Suprapubic skin (tissue), 4 donors: Measurements from ENCODE around the gene GRIA3. TPM values are rescaled to one million over a fixed set of nuclear protein-coding genes. Genes with fewer than 3 reads are reported as not detected.
"Not testable (repeated sequence)": the region's sequence is repeated elsewhere in the genome, so short reads cannot be mapped to it uniquely, and the experiment has no call there.

ENCODE experiments used
- DNase-seq, 2 donors: peaks; one replicate each; pipeline ENCODE4 v3.0.0-alpha.2; 2019; ENCODE audit warnings: low spot score in 2 of 2
- H3K27ac ChIP-seq: fragments of 200-600 bp; sonication (generic); one replicate; pipeline ENCODE4 v1.5.1; 2019
- H3K27me3 ChIP-seq: fragments of 200-600 bp; sonication (generic); one replicate; pipeline ENCODE4 v1.5.1; 2019
- H3K36me3 ChIP-seq: fragments of 200-600 bp; sonication (generic); one replicate; pipeline ENCODE4 v1.5.1; 2019
- H3K4me1 ChIP-seq: fragments of 200-600 bp; sonication (generic); one replicate; pipeline ENCODE4 v1.5.1; 2019
- H3K4me3 ChIP-seq: fragments of 200-600 bp; sonication (generic); one replicate; pipeline ENCODE4 v1.5.1; 2019; ENCODE audit warnings: mild to moderate bottlenecking
- H3K9me3 ChIP-seq: fragments of 200-600 bp; sonication (generic); one replicate; pipeline ENCODE4 v1.5.1; 2019
- CTCF ChIP-seq, 2 donors: fragments of 200-600 bp in 1 of 2; fragments of 450-650 bp in 1 of 2; sonication (generic) in 1 of 2; IDR thresholded peaks; one replicate each; pipeline ENCODE4 v1.5.1; 2016 to 2019; ENCODE audit warnings: antibody characterized with exemption in 2 of 2, mild to moderate bottlenecking in 1 of 2, moderate library complexity in 1 of 2
- EP300 ChIP-seq: sonication (generic); formaldehyde crosslinking; IDR thresholded peaks from one replicate; pipeline ENCODE4 v1.6.1; 2017; ENCODE audit warnings: antibody characterized with exemption
- POLR2A ChIP-seq, 2 donors: fragments of 450-650 bp; IDR thresholded peaks; one replicate each; pipeline ENCODE4 v1.6.1; 2017; ENCODE audit warnings: antibody characterized with exemption in 2 of 2, mild to moderate bottlenecking in 2 of 2, moderate library complexity in 2 of 2
- POLR2AphosphoS5 ChIP-seq, 3 donors: sonication (generic); formaldehyde crosslinking; IDR thresholded peaks; one replicate each; pipeline ENCODE4 v1.6.1; 2017; ENCODE audit warnings: antibody characterized with exemption in 3 of 3
- WGBS: methylation state at CpG from one replicate; pipeline ENCODE4 v1.1.5; 2018; 5-methylcytosine and 5-hydroxymethylcytosine counted together
- total RNA-seq, 4 donors: library from RNA; depleted of rRNA; stranded (reverse); fragments of >200 nt; gene quantifications; one replicate each; pipeline ENCODE4 v1.1.0, GENCODE V29; 2016

GRIA3 gene
- total RNA-seq, 4 donors from 2014 or later: 0.19 to 0.38 (median 0.29) TPM; not detected in 1

- WGBS: 76% methylated on average over 5 of the region's 5 CpGs
- H3K36me3 ChIP-seq: no peaks in the 10 kb centered on the region
Observed at GRCh38 chrX:123282241-123282640, 98.2 kb downstream of the GRIA3 start.

GRCh38 chrX:123283407-123283806 lies 99.3 kb downstream of the GRIA3 start:
- 60% methylated on average over 6 of the region's 6 CpGs for whole genome bisulfite sequencing
- not testable (repeated sequence) for H3K9me3 ChIP-seq, DNase-seq, H3K27ac ChIP-seq, H3K36me3 ChIP-seq, H3K27me3 ChIP-seq, H3K4me1 ChIP-seq, H3K4me3 ChIP-seq

More at GRCh38 chrX:123282241-123282640, 98.2 kb downstream of the GRIA3 start:
- no peaks in the 10 kb centered on the region for H3K4me1 ChIP-seq
- H3K27ac ChIP-seq: no peak overlapping the region
- DNase-seq: no peak
- TF ChIP-seq CTCF (IDR thresholded peaks at IDR 0.05) (no peak), POLR2A (IDR thresholded peaks at IDR 0.05) (no peak), EP300 (no peak), POLR2AphosphoS5 (IDR thresholded peaks at IDR 0.05) (no peak)
- H3K4me3 ChIP-seq: no peak overlapping the region
- H3K27me3 ChIP-seq: no peaks in the 10 kb centered on the region
- no peaks in the 10 kb centered on the region for H3K9me3 ChIP-seq

- no peak overlapping the region for H3K4me3 ChIP-seq
- TF ChIP-seq POLR2A (IDR thresholded peaks at IDR 0.05) (no peak), EP300 (no peak), POLR2AphosphoS5 (IDR thresholded peaks at IDR 0.05) (no peak), CTCF (IDR thresholded peaks at IDR 0.05) (no peak)
- H3K9me3 ChIP-seq: no peaks in the 10 kb centered on the region
- DNase-seq: no peak
- H3K4me1 ChIP-seq: no peaks in the 10 kb centered on the region
- no peaks in the 10 kb centered on the region for H3K27me3 ChIP-seq
- 55% methylated on average over 3 of the region's 3 CpGs for WGBS
- H3K36me3 ChIP-seq: no peaks in the 10 kb centered on the region
- H3K27ac ChIP-seq: no peak overlapping the region
Observed at GRCh38 chrX:123291623-123292022, 107.5 kb downstream of the GRIA3 start.

GRCh38 chrX:123298026-123298425 lies 113.9 kb downstream of the GRIA3 start:
- Histone ChIP-seq H3K36me3 (no peaks in the 10 kb centered on the region), H3K27ac (no peak overlapping the region), H3K4me1 (no peaks in the 10 kb centered on the region), H3K4me3 (no peak overlapping the region), H3K27me3 (no peaks in the 10 kb centered on the region), H3K9me3 (no peaks in the 10 kb centered on the region)
- no peak for TF ChIP-seq POLR2AphosphoS5 (IDR thresholded peaks at IDR 0.05)
- no peak for TF ChIP-seq CTCF (IDR thresholded peaks at IDR 0.05)
- no peak for TF ChIP-seq POLR2A (IDR thresholded peaks at IDR 0.05)
- TF ChIP-seq EP300: no peak
- 56% methylated on average over 1 of the region's 1 CpG for WGBS
- no peak for DNase-seq

GRCh38 chrX:123303429-123303828 lies 119.4 kb downstream of the GRIA3 start:
- TF ChIP-seq POLR2AphosphoS5 (IDR thresholded peaks at IDR 0.05): no peak
- Histone ChIP-seq H3K27ac (no peak overlapping the region), H3K9me3 (no peaks in the 10 kb centered on the region), H3K36me3 (no peaks in the 10 kb centered on the region), H3K4me1 (no peaks in the 10 kb centered on the region), H3K4me3 (no peak overlapping the region), H3K27me3 (no peaks in the 10 kb centered on the region)
- 67% methylated on average over 2 of the region's 2 CpGs for WGBS
- no peak for DNase-seq

GRCh38 chrX:123308658-123309057 lies 124.6 kb downstream of the GRIA3 start:
- Histone ChIP-seq H3K9me3 (no peaks in the 10 kb centered on the region), H3K36me3 (no peaks in the 10 kb centered on the region), H3K27ac (no peak overlapping the region), H3K4me1 (no peaks in the 10 kb centered on the region), H3K27me3 (no peaks in the 10 kb centered on the region), H3K4me3 (no peak overlapping the region)
- 89% methylated on average over 5 of the region's 5 CpGs for WGBS
- TF ChIP-seq POLR2AphosphoS5 (IDR thresholded peaks at IDR 0.05): no peak
- TF ChIP-seq POLR2A (IDR thresholded peaks at IDR 0.05): no peak
- no peak for TF ChIP-seq CTCF (IDR thresholded peaks at IDR 0.05)
- DNase-seq: no peak
